Inflammatory macrophage treated with lipopolysaccharide for 4 hours (primary cell): Measurements from ENCODE around the gene WSB1.

ENCODE experiments used
- DNase-seq: peaks from one replicate; pipeline ENCODE4 v3.0.0-alpha.2; 2020

The WSB1 gene

GRCh38 chr17:27339836-27340550, 46.1 kb downstream of the WSB1 start:
- DNase-seq: no peak

GRCh38 chr17:27340575-27340974, 46.7 kb downstream of the WSB1 start:
- no peak for DNase-seq

- no peak for DNase-seq
Observed at GRCh38 chr17:27341041-27341471, 47.1 kb downstream of the WSB1 start.

DNA sequence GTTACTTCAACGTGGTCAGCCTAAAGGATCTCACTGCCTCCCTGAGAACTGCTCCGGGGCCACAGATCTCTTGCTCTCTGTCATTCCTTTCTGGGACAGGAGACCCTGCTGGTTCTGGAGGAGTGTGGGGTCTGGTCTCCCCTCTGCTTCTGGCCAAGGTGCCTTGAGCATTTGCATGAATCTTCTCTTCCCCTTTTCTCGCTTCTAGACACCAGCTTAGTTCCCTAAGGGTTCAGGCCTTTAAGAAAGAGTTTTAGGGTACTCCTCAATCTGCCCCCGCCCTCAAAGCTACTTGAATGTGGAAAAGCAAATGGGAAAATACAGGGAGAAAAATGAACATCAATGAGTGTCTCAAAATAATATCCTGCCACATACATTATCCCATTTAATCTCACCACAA, 48.1 kb downstream of the WSB1 start:
- no peak for DNase-seq

DNA sequence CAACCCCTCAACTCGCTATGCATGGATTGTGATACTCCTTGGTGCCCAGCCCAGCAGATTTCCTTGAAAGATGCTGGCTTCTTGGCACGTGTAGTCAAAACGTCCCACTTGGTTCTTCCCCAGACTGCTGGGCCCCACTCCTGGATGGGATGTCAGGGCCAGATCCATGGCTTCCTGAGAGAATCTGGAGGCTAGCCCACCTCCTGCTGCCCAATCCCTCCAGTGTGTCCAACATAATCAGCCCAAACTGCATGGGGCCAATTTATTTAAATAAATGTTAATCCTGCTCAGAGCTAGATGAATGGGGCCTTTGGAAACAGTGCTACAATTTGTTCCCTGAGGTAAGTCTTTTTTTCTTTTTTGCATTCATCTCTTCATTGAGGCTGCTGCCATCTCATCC, 49.4 kb downstream of the WSB1 start:
- DNase-seq: no peak

GRCh38 chr17:27343977-27344607, 50.2 kb downstream of the WSB1 start:
- DNase-seq: no peak

DNA sequence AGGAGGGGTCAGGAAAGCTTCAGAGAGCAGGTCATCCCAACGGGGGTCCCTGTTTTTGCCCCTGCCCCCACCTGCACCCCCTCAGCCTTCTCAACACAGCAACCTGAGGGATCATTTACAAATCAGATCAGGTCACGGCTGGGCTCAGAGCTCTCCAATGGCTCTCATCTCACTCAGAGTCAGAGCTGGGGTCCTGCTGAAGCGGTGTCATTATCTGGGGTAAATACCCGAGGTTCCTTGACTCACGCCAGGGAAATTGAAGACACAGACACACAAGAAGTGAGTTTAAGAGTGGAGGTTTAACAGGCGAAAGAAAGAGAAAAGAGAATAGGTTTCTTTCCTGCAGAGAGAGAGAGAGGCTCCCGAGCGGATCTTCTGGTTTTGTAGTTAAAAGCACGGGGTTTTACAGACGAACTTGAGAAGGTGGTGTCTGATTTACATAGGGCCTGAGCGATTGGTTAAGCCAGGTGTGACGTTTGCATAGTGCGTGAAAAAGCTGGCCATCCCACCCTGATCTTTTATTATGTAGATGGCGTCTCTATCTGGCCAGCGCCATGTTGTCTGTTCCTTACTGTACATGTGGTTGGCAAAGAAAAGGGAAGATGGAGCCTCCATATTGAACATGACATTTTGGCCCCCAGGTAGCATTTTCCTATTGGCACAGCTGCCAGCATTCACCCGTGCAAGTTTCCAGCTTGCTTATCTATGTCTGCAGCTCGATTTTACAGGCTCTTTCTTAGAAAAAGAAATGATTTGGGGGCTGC, 51.4 kb downstream of the WSB1 start:
- DNase-seq: no peak

DNA sequence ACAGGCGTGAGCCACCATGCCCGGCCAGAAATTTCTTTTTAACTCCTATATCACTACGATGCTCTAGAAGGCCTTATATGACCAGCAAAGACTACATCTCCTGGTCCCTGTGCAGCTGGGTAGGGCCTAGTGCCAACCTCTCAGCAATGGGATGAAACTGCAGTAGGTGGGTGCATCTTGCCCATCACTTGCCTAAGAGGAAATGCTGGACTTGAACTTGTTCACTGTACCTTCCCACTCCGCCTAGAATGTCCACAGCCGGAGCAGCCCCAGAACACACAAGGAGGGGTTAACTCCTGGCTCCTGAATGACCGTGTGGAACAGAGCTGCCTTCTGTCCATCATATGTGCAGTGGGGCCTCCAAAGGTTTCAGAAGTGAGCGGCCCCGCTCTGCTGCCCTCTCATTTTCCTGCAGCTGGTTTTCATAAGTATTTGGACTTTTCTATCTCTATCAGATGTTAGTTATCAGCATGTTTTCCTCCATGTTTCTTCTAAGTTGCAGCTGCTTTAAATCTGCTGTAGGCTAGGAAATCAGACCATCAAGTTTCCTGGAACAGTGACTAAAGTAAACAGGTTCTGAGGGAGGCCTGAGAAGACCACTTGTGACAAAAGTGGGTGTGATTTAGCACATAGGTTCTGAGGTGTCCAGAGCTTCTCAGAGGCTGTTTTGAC, 52.5 kb downstream of the WSB1 start:
- no peak for DNase-seq

- DNase-seq: no peak
Observed at GRCh38 chr17:27348196-27348595, 54.3 kb downstream of the WSB1 start.

GRCh38 chr17:27349540-27350021, 55.7 kb downstream of the WSB1 start:
- DNase-seq: no peak

DNA sequence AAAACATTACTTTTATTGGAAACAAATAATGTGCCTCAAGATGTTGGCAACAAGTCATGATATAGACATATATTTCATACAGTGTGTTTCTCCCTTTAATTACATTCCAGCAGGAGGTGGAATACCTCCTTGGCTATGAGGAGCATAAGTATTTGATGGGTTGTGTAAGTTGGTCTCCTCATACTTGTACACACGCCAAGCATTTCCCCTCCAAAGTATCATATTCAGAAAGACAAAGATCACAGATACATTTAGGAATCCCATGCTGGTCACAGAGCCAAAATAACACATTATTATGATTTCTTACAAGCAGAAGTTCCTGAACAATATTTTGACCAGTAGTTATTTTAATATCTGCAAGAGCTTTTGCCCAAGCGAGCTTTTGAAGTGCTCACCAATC, 57.8 kb downstream of the WSB1 start:
- no peak for DNase-seq

DNA sequence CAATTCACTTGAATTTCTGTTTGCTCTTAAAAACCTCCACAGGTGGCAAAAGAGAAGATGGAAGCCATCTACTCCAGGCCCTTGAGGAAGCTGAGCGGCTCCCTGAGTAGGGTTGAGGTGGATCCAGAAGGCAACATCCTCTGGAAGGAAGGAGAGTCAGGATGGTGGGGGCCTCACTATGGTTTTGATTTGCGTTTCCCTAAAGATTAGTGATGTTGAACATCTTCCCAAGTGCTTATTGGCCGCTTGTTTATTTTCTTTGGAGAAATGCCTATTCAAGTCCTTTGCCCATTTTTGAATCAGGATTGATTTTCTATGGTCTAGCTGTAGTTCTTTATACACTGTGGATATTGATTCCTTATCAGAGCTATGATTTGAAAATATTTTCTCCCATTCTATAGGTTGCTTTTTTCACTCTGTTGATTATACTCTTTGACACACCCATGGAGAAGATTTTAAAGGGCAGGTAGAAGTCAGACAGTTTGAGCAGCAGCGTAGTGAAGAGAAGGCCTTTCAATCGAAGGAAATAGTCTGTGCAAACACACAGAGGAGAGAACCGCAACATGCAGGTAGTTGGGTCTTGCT, 58.6 kb downstream of the WSB1 start:
- DNase-seq: no peak

DNA sequence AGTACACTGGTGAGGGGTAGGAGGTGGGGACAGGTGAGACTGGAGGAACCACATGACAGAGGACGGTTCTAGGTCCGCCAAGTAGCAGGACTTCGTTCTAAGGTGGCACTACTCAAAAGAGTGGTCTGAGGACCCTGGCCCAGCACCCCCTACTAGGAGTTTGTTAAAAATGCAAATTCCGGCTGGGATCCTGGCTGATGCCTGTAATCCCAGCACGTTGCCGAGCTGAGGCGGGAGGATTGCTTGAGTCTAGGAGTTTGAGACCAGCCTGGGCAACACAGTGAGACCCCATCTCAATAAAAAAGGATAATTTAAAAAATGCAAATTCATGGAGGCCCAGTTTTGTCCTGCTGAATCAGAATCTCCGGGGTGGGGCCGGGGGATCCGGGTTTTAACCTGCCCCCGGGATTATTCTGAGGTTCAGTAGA, 59.1 kb downstream of the WSB1 start:
- no peak for DNase-seq

GRCh38 chr17:27353461-27354050, 59.6 kb downstream of the WSB1 start:
- peak; percentile 93 for DNase-seq

DNA sequence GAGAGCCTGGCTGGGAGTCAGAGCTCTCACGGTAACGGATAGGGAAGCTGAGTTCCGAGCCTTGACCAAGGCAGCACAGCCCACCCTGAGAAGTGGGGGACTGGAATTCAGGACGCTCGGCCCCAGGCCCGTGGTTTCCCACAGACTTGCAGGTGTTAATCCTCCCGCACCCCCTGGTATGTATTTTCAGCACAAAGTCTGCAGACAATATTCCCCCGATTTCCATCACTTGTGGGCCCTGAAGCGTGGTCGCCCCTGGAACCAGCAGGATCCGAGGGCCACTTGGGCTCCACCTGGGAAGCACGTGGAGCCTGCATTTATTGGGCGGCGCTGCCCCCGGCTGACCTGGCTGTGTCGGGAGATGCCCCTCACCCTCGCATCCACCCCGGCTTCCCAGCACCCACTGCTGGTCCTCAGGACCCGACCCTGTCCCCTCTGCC, 60.2 kb downstream of the WSB1 start:
- no peak for DNase-seq

DNA sequence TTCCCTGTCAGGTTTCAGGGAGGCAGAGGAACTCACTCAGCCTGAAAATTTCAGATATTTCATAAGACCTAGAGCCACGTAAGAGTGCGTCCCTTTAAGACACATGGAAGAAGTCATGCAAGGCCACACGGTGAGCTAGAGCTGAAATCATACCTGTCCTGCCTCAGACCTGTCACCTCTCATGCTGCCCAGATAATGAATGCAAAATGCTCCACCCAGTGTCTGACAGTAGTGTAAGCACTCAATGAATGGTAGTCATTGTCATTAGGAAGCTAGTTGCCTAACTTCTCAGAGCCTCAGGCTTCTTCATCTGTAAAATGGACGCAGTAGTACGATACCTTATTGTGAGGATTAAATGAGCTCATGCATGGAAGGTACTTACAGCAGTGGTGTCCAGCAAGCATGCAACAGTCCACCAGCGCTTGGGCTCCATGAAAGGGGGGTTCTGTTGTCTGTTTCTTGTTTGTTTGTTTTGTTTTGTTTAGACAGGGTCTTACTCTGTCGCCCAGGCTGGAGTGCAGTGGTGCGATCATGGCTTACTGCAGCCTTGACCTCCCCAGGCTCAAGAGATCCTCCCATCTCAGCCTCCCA, 60.7 kb downstream of the WSB1 start:
- DNase-seq: peak; percentile 55

DNA sequence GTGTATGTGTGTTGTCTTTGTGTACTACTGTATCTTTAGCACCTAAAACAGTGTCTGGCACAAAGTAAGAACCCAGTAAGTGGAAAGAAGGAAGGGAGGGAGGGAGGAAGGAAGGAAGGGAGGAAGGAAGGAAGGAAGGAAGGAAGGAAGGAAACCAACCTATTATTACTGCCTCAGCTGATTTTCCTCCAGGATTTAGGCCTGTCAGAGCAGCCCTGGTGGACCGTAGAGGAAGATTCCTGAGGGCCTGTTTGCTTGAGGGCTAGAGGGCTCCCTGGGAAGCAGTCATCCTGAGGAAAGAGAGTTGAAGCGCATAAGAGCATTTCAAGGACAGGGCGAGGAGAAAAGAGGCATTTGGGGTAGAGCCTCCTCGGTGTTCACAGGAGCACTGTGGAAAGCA, 61.5 kb downstream of the WSB1 start:
- no peak for DNase-seq

DNA sequence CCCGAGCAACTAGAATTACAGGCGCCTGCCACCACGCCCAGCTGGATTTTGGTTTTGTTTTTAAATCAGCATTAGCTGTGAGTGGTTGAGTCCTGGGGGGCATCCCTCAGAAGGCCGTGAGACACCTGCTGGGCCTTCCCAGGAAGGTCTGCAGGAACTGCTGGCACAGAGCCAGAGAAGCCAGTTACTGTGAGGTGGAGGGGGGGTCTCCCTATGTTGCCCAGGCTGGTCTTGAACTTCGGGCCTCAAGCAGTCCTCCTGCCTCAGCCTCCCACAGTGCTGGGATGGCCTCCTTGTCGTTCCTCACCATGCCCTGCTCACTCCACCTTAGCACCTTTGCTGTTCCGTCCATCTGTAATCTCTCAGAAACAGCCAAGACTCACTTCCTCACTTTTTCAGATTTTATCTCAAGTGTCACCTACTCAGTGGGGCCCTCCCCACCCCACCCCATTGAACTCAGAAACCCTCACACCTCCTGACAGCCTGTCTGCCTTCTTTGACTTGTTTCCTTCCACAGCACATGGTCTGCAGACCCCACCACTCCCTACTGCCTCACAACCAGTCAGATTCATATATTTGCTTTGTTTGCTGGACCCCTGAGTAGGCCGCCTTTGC, 62.3 kb downstream of the WSB1 start:
- DNase-seq: no peak

DNA sequence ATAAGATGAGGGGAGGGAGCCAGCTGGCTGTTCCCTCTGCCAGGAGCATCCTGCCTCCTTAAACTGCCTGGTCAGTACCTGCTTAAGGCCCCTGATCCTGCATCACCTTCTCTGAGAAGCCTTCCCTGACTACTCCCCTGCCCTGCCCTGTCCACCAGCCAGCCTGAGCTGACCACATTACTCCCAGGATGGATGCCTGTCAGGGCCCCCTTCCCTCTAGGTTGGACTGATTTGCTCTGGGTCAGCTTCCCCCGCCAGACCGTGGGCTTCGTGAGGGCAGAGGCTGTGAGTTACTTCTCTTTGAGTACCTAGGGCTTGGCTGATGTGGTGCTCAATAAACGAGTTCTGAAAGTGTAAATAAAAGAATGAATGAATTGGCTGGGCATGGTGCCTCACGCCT, 63.3 kb downstream of the WSB1 start:
- no peak for DNase-seq

GRCh38 chr17:27360507-27360906, 66.6 kb downstream of the WSB1 start:
- DNase-seq: no peak

DNA sequence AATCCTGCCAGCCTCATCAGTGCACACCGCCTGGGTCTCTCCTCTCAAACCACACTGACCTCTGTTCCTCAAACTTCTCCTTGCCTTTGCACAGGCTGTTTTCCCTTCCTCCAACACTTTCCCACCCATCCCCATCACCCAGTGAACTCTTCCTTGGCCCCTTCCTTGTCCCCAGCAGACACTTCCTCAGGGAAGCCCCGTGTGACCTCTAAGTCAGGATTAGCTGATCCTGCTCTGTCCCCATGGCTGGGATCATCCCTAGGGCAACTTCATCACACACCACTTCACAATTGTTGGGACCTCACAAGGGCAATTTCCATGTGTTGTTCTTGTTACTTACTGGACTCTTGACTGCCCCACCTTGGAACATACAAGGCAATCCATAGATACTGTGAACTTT, 67.8 kb downstream of the WSB1 start:
- DNase-seq: no peak

DNA sequence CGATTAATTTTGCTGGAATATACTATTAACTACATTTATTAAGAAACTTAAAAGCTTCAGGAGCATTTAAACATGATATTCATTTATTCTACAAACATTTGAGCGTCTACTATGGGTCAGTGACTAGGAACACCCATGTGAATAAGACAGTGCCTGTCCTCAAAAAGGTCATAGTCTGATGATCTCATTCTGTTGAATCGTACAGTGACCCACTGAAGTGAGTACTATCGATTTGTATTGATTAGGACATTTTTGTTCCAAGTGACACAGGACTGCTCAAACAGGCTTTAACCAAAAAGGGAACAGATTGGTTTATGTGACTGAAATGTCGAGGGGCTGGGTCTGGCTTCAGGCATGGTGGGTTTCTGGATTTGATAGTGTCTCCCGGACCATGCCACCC, 68.6 kb downstream of the WSB1 start:
- no peak for DNase-seq
